PFSK-1 (cell line): ENCODE measurements around the gene PDZD2.

ENCODE experiments used
- FOXP2 ChIP-seq: optimal IDR thresholded peaks from 2 replicates; pipeline ENCODE3; 2011; ENCODE audit warnings: borderline replicate concordance, control low read depth, inconsistent platforms; ENCODE audit not compliant: insufficient read depth; ENCODE audit errors: extremely low read length, extremely low read depth
- POLR2AphosphoS5 ChIP-seq: IDR thresholded peaks from 2 replicates; pipeline ENCODE4 v1.6.1; 2012; ENCODE audit warnings: low read depth, mild to moderate bottlenecking, control low read depth, low read length, moderate library complexity
- SIN3A ChIP-seq: IDR thresholded peaks from 2 replicates; pipeline ENCODE4 v1.6.1; 2012; ENCODE audit warnings: mild to moderate bottlenecking, low read length, moderate library complexity, borderline replicate concordance; ENCODE audit not compliant: insufficient read depth
- TAF1 ChIP-seq: IDR thresholded peaks from 2 replicates; pipeline ENCODE4 v1.6.1; 2012; ENCODE audit warnings: low read length, control low read depth, borderline replicate concordance; ENCODE audit not compliant: insufficient read depth
- TF ChIP-seq, protein P1 (sequence below), 2 experiments: IDR thresholded peaks; 2 replicates each; pipeline versions ENCODE4 v1.6.1 to v1.8.0; 2011 to 2012; ENCODE audit warnings: low read depth in 2 of 2, low read length in 2 of 2, control low read depth in 1 of 2, inconsistent platforms in 1 of 2, mild to moderate bottlenecking in 1 of 2, moderate library complexity in 1 of 2; ENCODE audit not compliant: insufficient read depth in 1 of 2

PDZD2 gene

DNA sequence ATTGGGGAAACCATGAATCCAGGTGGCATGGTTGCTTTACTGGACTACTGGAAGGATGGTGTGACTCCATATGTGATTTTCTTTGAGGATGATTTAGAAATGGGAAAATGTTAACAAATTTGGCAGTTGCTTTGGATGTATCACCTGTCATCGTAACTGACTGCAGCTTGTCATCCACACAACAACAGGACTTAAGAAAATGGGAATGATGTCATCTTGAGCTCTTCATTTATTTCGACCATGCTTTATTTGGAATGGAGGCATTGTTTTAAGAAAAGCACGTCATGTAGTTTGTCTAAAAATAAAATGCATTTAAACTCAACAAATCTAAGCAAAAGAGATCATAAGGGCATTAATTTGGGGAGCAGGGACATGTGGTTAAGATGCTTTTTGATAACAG is 270.1 kb downstream of the PDZD2 start:
- TF ChIP-seq TAF1 (no peak), POLR2AphosphoS5 (no peak), SIN3A (no peak), FOXP2 (no peak)
- TF ChIP-seq, protein P1, sequence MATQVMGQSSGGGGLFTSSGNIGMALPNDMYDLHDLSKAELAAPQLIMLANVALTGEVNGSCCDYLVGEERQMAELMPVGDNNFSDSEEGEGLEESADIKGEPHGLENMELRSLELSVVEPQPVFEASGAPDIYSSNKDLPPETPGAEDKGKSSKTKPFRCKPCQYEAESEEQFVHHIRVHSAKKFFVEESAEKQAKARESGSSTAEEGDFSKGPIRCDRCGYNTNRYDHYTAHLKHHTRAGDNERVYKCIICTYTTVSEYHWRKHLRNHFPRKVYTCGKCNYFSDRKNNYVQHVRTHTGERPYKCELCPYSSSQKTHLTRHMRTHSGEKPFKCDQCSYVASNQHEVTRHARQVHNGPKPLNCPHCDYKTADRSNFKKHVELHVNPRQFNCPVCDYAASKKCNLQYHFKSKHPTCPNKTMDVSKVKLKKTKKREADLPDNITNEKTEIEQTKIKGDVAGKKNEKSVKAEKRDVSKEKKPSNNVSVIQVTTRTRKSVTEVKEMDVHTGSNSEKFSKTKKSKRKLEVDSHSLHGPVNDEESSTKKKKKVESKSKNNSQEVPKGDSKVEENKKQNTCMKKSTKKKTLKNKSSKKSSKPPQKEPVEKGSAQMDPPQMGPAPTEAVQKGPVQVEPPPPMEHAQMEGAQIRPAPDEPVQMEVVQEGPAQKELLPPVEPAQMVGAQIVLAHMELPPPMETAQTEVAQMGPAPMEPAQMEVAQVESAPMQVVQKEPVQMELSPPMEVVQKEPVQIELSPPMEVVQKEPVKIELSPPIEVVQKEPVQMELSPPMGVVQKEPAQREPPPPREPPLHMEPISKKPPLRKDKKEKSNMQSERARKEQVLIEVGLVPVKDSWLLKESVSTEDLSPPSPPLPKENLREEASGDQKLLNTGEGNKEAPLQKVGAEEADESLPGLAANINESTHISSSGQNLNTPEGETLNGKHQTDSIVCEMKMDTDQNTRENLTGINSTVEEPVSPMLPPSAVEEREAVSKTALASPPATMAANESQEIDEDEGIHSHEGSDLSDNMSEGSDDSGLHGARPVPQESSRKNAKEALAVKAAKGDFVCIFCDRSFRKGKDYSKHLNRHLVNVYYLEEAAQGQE (IDR thresholded peaks at IDR 0.05; ENCODE audit: insufficient read depth in 1 of 2, low read depth in 2 of 2, low read length in 2 of 2): no peak

- TF ChIP-seq TAF1 (no peak), FOXP2 (no peak), SIN3A (no peak)
- TF ChIP-seq, protein P1 (IDR thresholded peaks at IDR 0.05; ENCODE audit: insufficient read depth in 1 of 2, low read depth in 2 of 2, low read length in 2 of 2): no peak
These were observed 272.6 kb downstream of the PDZD2 start for GRCh38 chr5:31911291-31912265.

- TF ChIP-seq, protein P1 (IDR thresholded peaks at IDR 0.05; ENCODE audit: insufficient read depth in 1 of 2, low read depth in 2 of 2, low read length in 2 of 2): no peak
- TF ChIP-seq FOXP2: no peak
- TF ChIP-seq SIN3A: no peak
- TF ChIP-seq TAF1: no peak
- TF ChIP-seq POLR2AphosphoS5: no peak
These were observed 274.9 kb downstream of the PDZD2 start for GRCh38 chr5:31913808-31914207.

- TF ChIP-seq TAF1 (no peak), POLR2AphosphoS5 (no peak), FOXP2 (no peak), SIN3A (no peak)
- TF ChIP-seq, protein P1 (IDR thresholded peaks at IDR 0.05; ENCODE audit: insufficient read depth in 1 of 2, low read depth in 2 of 2, low read length in 2 of 2): no peak
These were observed 277.4 kb downstream of the PDZD2 start for GRCh38 chr5:31916327-31916726.
